Endometrial microvascular endothelial cells (primary cell): Measurements from ENCODE around the gene GSK3B. TPM values are rescaled to one million over a fixed set of nuclear protein-coding genes. Genes with fewer than 3 reads are reported as not detected.

ENCODE experiments used
- in situ Hi-C: cut with HindIII; loops from 2 replicates; pipeline ENCODE4 v1.10.0; 2017; ENCODE audit warnings: low sequenced_read_pairs, low pct_unique_long_range_greater_than_20kb; ENCODE audit errors: inconsistent ontology term
- total RNA-seq: library from RNA; depleted of rRNA; stranded (reverse); fragments of >200 nt; gene quantifications from one replicate; pipeline ENCODE4 v1.2.3, GENCODE V29; 2015; ENCODE audit errors: inconsistent ontology term

GSK3B gene
- total RNA-seq, 1 donor from 2014 or later: 45.3 TPM

DNA sequence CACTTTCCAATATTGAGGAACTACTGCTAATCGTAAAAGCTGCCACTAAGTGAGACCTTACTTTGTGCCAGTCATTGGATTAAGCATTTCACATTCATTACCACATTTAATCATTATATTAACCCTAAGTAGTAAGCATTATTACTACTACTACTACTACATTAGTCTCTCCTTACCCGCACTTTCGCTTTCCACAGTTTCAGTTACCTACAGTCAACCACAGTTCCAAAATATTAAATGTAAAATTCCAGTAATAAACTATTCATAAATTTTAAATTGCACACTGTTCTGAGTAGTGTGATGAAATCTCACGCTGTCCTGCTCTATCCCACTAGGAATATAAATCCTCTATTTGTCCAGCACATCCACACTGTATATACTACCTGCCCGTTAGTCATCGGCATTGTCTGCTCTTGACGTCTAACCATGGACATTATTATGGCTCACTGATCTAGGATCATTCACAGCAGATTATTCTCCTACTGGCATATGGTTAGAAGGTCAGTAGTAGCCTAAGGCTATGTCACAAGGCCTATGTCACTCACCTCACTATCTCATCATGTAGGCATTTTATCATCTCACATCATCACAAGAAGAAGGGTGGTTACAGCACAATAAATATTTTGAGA lies 121.1 kb downstream of the GSK3B start:
- in situ Hi-C loops: no loop called here

GRCh38 chr3:119969759-119970158 lies 124.5 kb downstream of the GSK3B start:
- in situ Hi-C loops: no loop called here

DNA sequence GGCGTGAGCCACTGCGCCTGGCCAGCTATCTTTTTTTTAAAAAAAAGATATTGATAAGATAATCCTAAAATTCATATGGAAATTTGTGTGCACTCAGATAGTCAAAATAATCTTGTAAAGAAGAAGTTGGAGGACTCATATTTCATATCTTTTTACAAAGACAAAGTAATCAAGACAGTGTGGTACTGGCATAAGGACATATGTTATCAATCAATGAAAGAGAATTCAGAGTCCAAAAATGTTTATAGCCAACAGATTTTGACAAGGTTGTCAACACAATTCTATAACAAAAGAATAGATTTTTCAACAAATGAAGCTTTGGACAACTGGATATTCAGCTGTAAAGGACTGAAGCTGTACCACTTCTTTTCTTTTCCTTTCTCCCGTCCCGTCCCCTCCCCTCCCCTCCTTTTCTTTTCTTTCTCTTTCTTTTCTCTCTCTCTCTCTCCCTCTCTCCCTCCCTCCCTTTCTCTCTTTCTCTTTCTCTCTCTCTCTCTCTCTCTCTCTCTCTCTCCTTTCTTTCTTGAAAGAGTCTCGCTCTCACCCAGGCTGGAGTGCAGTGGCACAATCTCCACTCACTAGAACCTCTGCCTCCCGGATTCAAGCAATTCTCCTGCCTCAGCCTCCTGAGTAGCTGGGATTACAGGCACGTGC lies 126.8 kb downstream of the GSK3B start:
- in situ Hi-C loops: no loop called here

GRCh38 chr3:119965692-119966091 lies 128.6 kb downstream of the GSK3B start:
- in situ Hi-C loops: no loop called here

DNA sequence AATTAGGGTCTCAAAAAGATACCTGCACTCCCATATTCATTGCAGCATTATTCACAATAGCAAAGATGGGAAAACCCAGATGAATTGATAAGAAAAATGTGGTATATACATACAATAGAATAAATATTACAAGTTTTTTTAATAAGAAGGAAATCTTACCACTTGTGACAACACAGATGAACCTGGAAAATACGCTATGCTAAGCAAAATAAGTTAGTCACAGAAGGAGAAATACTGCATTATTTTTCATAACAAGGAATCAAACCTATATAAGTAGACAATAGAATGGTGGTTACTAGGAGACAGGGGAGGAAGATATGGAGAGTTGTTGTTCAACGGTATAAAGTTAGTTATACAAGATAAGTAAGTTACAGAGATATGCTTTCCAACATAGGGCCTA lies 130.0 kb downstream of the GSK3B start:
- in situ Hi-C loops: no loop called here

- in situ Hi-C loops: no loop called here
These were observed 138.3 kb downstream of the GSK3B start for GRCh38 chr3:119955972-119956371.

GRCh38 chr3:119950666-119951325 lies 143.5 kb downstream of the GSK3B start:
- in situ Hi-C loops: no loop called here

GRCh38 chr3:119945291-119945690 lies 149.0 kb downstream of the GSK3B start:
- in situ Hi-C loops: no loop called here

GRCh38 chr3:119944091-119944490 lies 150.2 kb downstream of the GSK3B start:
- in situ Hi-C loops: no loop called here

DNA sequence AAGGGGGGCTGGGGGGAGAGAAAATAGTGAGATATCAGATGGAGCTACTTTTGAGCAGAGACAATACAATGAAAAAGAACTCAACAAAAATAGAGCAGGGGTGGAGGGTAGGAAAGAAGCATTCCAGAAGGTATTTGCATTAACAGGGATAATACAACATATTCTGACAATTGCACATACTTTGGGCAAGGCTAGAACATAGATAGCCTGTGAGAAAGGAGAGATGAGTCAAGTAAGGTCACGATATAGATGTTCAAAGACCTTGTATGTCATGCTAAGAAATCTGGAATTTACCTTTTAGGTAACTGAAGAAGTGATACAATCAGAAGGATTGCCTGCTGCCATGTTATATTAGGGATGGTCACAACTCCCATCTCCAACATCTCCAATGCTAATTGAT lies 155.2 kb downstream of the GSK3B start:
- in situ Hi-C loops: no loop called here

DNA sequence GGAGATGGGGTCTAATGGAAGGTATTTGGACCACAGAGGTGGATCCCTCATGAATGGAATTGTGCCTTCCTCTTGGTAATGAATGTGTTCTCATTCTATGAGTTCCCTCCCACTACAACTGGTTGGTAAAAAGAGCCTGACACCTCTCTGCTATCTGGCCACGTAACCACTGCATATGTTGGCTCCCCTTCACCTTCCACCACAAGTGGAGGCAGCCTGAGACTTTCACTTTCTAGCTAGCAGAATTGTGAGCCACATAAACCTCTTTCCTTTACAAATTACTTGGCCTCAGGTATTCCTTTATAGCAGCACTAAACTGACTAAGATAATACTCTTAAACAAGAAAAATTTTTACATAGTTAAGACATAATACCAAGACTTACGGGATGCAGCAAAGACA lies 157.0 kb downstream of the GSK3B start:
- in situ Hi-C loops: no loop called here

GRCh38 chr3:119934249-119934648 lies 160.0 kb downstream of the GSK3B start:
- in situ Hi-C loops: no loop called here

DNA sequence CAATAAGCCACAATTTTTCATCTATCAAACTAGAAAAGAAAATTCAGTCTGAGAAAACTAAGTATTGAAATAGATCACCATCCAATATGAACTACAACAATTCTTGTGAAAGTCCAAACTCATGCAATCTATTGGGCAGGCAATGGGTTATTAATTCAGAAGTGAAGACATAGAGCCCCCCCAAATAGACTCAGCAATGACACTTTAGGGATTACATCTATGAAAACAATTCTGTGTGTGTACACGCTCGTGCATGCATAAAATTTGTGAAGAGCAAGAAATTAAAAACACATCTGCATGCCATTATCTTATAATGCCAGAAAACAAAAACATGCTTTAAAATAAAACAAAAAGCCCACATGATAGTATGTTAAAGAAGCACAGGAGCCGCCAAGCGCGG lies 161.0 kb downstream of the GSK3B start:
- in situ Hi-C loops: no loop called here

GRCh38 chr3:119930286-119930685 lies 164.0 kb downstream of the GSK3B start:
- in situ Hi-C loops: no loop called here

GRCh38 chr3:119927190-119927589 lies 167.1 kb downstream of the GSK3B start:
- in situ Hi-C loops: no loop called here

DNA sequence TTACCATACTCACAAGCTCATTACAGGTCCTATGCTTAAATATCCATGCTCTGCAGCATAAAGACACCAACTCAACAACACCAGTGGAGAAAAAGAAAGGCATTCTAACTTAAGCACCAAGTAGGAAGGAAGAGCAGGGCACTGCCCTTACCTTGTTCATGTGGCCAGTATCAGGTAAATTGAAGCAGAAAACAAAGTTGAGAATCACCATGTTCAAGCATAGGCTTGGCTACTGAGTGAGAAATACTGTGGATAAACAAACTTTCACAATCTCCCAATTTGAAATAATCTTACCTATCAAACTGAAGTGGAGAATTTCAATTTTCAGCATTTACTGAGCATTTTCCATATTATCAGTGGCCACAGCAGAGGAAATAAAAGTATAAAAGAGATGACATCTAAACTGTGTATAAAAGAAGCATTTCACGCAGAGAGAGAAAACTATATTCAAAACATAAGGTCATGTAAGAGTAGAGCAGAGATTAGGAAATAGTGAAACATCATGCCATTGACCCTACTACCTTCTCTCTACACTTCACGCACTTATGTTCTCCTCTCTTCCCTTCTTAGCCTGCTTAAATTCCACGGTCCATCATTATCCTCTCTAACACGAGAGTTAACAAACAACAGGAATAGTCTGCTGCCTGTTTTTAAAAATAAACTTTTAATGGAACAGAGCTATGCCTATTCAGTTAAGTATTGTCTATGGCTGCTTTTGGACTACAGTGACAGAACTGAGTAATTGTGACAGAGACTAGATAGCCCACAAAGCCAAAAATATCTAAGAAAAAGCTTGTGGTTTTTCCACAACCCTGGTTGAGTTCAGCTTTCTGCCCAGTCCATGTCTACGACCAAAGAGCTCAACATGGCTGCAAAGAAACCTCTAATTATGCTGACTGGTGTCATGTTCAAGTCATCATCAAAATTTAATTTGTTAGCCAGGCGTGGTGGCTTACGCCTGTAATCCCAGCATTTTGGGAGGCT lies 169.8 kb downstream of the GSK3B start:
- in situ Hi-C loops: no loop called here

- in situ Hi-C loops: no loop called here
These were observed 175.0 kb downstream of the GSK3B start for GRCh38 chr3:119918992-119919933.

GRCh38 chr3:119913021-119913420 lies 181.2 kb downstream of the GSK3B start:
- in situ Hi-C loops: no loop called here
